Activated CD4-positive, CD25-positive, alpha-beta regulatory T cell treated with anti-CD3 and anti-CD28 coated beads, Interleukin-2, amount 50 U/mL, for 72 hours (primary cell): ENCODE data around the gene MAGI1.
"Not testable (repeated sequence)": the region's sequence is repeated elsewhere in the genome, so short reads cannot be mapped to it uniquely, and the experiment has no call there.

ENCODE experiments used
- DNase-seq: peaks from one replicate; pipeline ENCODE4 v3.0.0; 2021

MAGI1 gene

GRCh38 chr3:65607965-65608460 is 430.7 kb downstream of the MAGI1 start:
- DNase-seq, result not testable (repeated sequence)

GRCh38 chr3:65607101-65607500 is 431.6 kb downstream of the MAGI1 start:
- DNase-seq, result no peak

- DNase-seq, result no peak
Observed at GRCh38 chr3:65605876-65606432, 432.8 kb downstream of the MAGI1 start.

- DNase-seq, result no peak
Observed at GRCh38 chr3:65604863-65605526, 433.7 kb downstream of the MAGI1 start.

DNA sequence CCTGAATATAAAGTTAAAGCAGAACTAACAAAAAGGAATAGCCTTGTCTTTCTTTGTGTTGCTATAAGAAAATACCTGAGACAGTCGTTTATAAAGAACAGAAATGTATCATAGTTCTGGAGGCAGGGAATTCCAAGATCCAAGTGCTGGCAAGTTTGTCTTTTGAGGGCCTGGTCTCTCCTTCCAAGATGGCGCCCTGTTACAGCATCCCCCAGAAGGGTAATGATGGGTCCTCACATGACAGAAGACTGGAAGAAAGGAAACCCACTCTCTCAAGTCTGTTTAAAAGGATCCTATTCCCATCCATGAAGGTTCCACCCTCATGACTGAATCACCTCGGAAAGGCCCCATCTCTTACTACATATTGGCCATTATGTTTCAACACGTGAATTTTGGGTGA is 435.1 kb downstream of the MAGI1 start:
- DNase-seq, result no peak

DNA sequence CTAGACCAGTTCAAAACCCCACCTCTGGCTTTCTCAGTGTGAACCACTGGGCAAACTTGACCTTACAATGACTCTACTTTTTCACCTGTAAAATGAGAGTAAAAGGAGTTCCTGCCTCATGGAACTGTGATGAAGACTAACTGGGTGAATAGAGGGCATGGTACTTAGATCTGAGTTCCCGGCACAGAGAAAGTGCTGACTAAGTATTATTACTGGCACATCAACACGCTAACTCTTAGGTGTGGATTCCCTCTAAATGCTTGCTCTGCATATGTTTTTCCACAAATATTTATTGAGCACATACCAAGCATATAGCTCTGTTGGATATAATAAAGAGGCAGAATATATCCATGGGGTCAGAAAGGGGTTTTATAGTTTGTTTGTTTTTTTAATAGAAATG is 437.8 kb downstream of the MAGI1 start:
- DNase-seq, result no peak

DNA sequence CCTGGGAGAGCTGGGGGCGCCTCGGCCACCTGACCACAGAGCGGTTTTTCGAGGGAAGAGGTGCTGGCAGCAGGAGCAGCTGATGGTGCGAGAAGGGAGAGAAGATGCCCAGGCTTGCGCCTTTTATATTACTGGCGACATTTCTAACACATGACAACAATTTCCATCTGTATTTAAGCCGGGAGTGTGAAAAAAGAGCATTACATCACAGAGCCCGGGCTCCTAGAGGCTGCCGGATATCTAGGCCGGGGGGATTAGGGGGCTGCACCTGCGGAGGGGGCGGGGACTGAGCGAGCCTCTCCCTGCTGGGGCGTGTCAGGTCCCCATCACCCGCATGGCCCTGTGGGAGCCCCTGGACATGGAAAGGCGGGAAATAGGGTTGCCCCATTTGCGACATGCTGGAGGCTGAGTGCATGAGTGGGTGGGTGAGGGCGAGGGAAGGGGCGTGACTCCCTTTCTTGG is 440.7 kb downstream of the MAGI1 start:
- DNase-seq, result no peak

GRCh38 chr3:65597226-65597951 is 441.3 kb downstream of the MAGI1 start:
- DNase-seq, result no peak

DNA sequence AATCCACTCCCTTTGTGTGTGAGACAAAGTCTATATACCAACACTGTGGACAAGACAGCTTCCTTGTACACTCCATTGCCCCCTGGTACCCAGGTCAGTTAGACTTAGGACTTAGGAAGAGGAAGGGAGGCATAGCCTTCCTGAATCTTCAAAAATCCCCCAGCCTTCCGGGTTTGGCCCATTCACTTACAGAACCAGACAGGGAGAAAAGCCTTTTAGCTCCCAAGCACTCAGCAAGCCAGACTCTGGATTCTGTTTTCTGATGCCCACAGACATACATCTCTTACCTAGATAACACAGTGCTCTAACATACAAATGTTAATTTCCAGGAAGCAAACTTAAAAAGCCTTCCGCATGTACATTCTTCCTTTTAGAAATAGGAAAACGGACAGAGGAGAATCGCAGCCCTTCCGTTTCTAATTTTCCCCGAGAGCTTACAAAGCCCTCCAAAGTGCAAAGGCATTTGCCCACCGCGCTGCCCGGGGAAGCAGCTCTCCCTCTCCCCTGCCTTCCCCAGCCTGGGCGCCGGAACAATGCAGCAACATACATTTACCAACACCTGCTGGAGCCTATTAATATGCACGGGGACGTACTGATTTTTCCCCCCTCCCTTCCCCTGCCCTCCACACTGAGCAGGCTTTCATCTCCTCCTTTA is 442.0 kb downstream of the MAGI1 start:
- no peak for DNase-seq

DNA sequence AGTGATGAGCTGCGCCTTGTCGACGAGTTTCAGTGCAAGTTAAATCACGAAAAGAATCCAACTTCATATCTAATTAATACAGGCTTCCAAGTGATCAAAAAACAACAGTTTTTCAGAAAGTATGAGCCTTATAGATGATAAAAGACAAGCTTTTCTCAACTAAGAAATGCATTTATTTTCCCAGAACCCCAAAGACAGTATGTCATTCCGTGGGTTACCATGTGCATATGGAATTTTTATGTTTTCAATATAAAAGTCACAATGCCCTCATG is 442.8 kb downstream of the MAGI1 start:
- DNase-seq, result no peak

GRCh38 chr3:65595222-65596028 is 443.3 kb downstream of the MAGI1 start:
- no peak for DNase-seq

DNA sequence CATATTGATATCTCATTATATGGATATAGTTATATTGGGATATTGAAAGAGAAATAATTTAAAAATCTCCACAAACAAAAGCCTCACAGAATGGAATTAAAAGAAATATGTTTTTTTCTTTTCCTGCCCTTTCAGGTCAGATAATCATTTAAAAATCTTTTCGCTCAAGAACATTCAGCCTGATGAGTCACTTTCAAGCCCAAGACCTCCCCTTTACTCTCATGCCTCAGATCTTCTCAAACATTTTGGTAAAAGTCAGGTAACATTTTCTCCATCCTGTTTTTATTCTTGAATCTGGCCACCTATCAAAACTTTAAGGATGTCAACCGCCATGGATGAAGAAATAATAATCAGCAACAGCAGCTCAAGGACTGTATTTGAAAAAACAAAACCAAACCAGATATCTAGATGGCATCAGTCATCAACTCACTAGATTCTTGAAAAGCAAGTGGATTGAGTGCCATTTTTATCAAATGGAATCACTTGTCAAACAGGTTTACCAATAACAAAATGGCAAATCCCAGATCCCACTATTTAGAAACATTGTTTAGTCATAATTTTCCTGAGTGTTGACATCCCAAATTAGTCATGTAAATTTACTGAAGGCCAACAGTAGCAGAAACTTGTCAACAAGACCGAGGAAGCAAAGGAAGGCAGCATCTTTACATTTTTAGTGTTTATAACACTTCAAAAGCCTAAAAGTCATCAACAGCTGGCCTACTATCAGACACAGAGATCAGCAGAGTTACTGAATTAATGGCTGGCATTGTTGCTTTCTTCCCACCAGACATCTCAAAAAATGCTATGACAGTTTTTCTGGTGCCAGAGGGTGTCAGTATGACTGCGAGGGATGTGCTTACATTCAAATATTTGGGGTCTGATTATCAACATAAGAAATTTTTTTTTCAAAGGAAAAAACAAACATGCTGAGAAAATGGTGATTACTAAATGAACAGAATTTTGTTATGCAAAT is 444.7 kb downstream of the MAGI1 start:
- no peak for DNase-seq

DNA sequence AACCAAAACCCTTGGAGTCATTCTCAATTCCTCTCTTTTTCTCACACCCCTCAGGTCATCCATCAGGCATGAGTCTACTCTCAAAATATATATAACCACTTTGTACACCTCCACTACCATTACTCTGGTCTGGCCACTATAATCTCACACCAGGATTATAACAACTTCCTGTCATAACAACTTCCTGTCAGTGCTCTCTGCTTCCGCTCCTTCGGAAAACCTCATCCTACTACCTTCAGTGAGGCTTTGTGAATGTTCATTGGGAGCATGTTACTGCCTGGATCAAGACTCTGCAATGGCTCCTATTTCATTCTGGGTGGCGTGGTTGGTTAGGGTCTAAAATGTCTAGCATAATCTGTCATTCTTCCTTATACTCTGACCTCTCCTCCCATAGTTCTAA is 447.4 kb downstream of the MAGI1 start:
- DNase-seq, result no peak

GRCh38 chr3:65588884-65589283 is 449.8 kb downstream of the MAGI1 start:
- no peak for DNase-seq

- DNase-seq, result no peak
Observed at GRCh38 chr3:65587650-65588439, 450.9 kb downstream of the MAGI1 start.

- DNase-seq, result no peak
Observed at GRCh38 chr3:65584913-65585312, 453.8 kb downstream of the MAGI1 start.

DNA sequence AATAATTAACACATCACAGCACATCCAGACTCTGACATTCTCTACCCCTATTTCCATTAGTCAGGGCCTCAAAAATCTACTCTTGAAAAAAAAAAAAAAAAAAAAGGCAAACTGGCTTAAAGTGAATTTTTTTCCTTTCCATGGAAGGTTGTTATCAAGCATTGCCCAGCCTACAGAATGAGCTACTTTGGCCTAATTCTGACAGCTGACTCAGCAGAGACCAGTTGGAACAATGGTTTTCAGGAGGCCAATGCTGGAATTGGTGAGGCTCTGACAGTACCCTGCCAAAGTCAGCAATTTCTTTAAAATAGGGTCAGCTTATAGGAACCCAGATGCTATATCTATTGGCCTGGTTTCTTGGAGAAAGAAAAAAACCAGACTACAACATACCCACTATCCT is 454.7 kb downstream of the MAGI1 start:
- no peak for DNase-seq

DNA sequence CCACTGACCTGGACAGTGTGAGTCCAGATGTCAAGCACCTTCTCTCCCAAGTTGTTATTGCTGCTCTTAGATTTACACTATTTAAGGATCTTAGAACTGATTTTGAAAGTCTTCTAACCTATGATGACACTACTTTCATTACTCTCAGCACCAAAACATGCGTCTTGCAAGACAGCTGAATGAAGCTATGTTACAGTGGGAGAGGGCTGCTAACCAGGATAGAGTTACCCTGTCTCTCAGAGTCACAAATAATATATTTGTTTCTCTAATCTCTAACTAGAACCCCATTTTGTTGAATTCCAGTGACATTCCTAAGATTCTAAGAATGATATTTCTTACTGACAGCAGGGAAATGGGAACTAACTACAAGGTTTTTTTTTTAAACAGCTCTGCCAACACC is 455.5 kb downstream of the MAGI1 start:
- DNase-seq, result no peak

GRCh38 chr3:65582012-65582717 is 456.6 kb downstream of the MAGI1 start:
- DNase-seq, result no peak

- DNase-seq, result no peak
Observed at GRCh38 chr3:65581313-65581712, 457.4 kb downstream of the MAGI1 start.
